T-cell (primary cell): Measurements from ENCODE around the gene NUF2. TPM values are rescaled to one million over a fixed set of nuclear protein-coding genes. Genes with fewer than 3 reads are reported as not detected.
"Not testable (repeated sequence)": the region's sequence is repeated elsewhere in the genome, so short reads cannot be mapped to it uniquely, and the experiment has no call there.

Experiments
- ATAC-seq, 4 experiments: fragments of 200-7000 bp in 3 of 4; fragments of 150-1000 bp in 1 of 4; cut with Tn5 transposase; replicated peaks in 1 of 4; 1 replicate in 3 of 4; 2 replicates in 1 of 4; pipeline ENCODE4 v1.10.0; 2021; ENCODE audit warnings: moderate library complexity in 3 of 4, mild to moderate bottlenecking in 2 of 4, moderate number of reproducible peaks in 1 of 4
- CTCF ChIA-PET, 2 donors: fragments of 300-600 bp; sonication (Branson Sonifier 250); formaldehyde crosslinking; loops; one replicate each; lab custom pipeline; 2022; ENCODE audit warnings: antibody characterized with exemption in 2 of 2; lab: Charles Lee
- POLR2A ChIA-PET, 2 donors: fragments of 300-600 bp; sonication (Branson Sonifier 250); formaldehyde crosslinking; loops; one replicate each; lab custom pipeline; 2022; ENCODE audit warnings: antibody characterized with exemption in 2 of 2; lab: Charles Lee
- DNase-seq, 35 experiments: peaks; one replicate each; pipeline versions ENCODE4 v3.0.0 to v3.0.0-alpha.2; 2013 to 2023
- H3K27ac ChIP-seq: one replicate; pipeline ENCODE4 v1.5.1; 2013; ENCODE audit warnings: low read length
- H3K27me3 ChIP-seq, 2 experiments: replicated peaks in 1 of 2; 1 replicate in 1 of 2; 2 replicates in 1 of 2; pipeline versions ENCODE4 v1.6.1 to v1.7.0; 2013; ENCODE audit warnings: low read length in 1 of 2, mixed read lengths in 1 of 2; ENCODE audit not compliant: control insufficient read depth in 2 of 2, insufficient read depth in 2 of 2; ENCODE audit errors: extremely low read depth in 1 of 2
- H3K36me3 ChIP-seq, 2 donors: 1 replicate in 1 of 2; 2 replicates in 1 of 2; pipeline versions ENCODE4 v1.6.1 to v1.7.0; 2013; ENCODE audit warnings: low read length in 1 of 2; ENCODE audit not compliant: control insufficient read depth in 2 of 2, insufficient read depth in 1 of 2; ENCODE audit errors: extremely low read depth in 1 of 2
- H3K4me1 ChIP-seq, 2 experiments: 1 replicate in 1 of 2; 2 replicates in 1 of 2; pipeline versions ENCODE4 v1.6.1 to v1.7.0; 2013; ENCODE audit warnings: low read length in 2 of 2, mixed read lengths in 1 of 2; ENCODE audit not compliant: insufficient read depth in 2 of 2, control insufficient read depth in 1 of 2; ENCODE audit errors: extremely low read depth in 1 of 2
- H3K4me3 ChIP-seq, 2 donors: 1 replicate in 1 of 2; 2 replicates in 1 of 2; pipeline versions ENCODE4 v1.5.1 to v1.7.0; 2013; ENCODE audit warnings: mild to moderate bottlenecking in 2 of 2, low read length in 1 of 2, moderate library complexity in 1 of 2; ENCODE audit not compliant: control insufficient read depth in 1 of 2; ENCODE audit errors: extremely low read depth in 1 of 2
- H3K9me3 ChIP-seq: 2 replicates; pipeline ENCODE4 v1.7.0; 2013
- H3K27ac Mint-ChIP-seq, 2 donors: one replicate each; pipeline ENCODE4 v1.8.0; 2020 to 2021; ENCODE audit warnings: mild to moderate bottlenecking in 2 of 2, mixed read lengths in 2 of 2
- H3K27me3 Mint-ChIP-seq, 2 donors: one replicate each; pipeline ENCODE4 v1.8.0; 2021 to 2022; ENCODE audit warnings: mixed read lengths in 2 of 2
- H3K36me3 Mint-ChIP-seq: one replicate; pipeline ENCODE4 v1.8.0; 2021; ENCODE audit warnings: mixed read lengths
- H3K4me1 Mint-ChIP-seq, 3 donors: one replicate each; pipeline ENCODE4 v1.8.0; 2020 to 2022; ENCODE audit warnings: mixed read lengths in 3 of 3, mild to moderate bottlenecking in 1 of 3
- H3K4me3 Mint-ChIP-seq, 3 donors: one replicate each; pipeline ENCODE4 v1.8.0; 2020 to 2022; ENCODE audit warnings: mild to moderate bottlenecking in 3 of 3, mixed read lengths in 3 of 3, moderate library complexity in 3 of 3
- H3K9me3 Mint-ChIP-seq, 3 donors: one replicate each; pipeline ENCODE4 v1.8.0; 2020 to 2022; ENCODE audit warnings: mixed read lengths in 3 of 3
- WGBS: methylation state at CpG from one replicate; pipeline ENCODE4 v1.1.5; 2013; ENCODE audit warnings: missing lambda C conversion rate; ENCODE audit not compliant: insufficient coverage; 5-methylcytosine and 5-hydroxymethylcytosine counted together
- total RNA-seq, 35 experiments: library from RNA in 6 of 35; stranded (reverse) in 6 of 35; fragments of 120-200 nt in 1 of 35; gene quantifications; one replicate each; pipeline versions ENCODE4 v1.2.1 to v1.2.4 and lab custom pipeline; 2013 to 2026

The NUF2 gene
- total RNA-seq, 5 donors from 2014 or later (not counting 1 experiment from before 2014, with no cell fraction given): 1.3 to 3.4 (median 2.3) TPM

- peaks cover 0 to 2% of the 10 kb centered on the region in 2 experiments for H3K4me1 ChIP-seq
- H3K4me3 Mint-ChIP-seq: no peak overlapping the region
- H3K27me3 ChIP-seq: no peaks in the 10 kb centered on the region
- DNase-seq (no peak), ATAC-seq (no peak)
- CTCF ChIA-PET: interaction anchor here in 1 of 2 donors (0.6 kb wide), 1 partner anchor 1520 kb away, joined by 3 read pairs; no protein-coding TSS in a partner anchor
- no peak overlapping the region for H3K27ac Mint-ChIP-seq
- no peak overlapping the region for H3K4me3 ChIP-seq
- WGBS: 100% methylated on average over 1 of the region's 3 CpGs
- peaks cover 0 to 7% of the 10 kb centered on the region in 2 donors for H3K36me3 ChIP-seq
- H3K36me3 Mint-ChIP-seq: peaks cover 41% of the 10 kb centered on the region
- H3K27me3 Mint-ChIP-seq: no peaks in the 10 kb centered on the region
- no peak overlapping the region for H3K27ac ChIP-seq
- H3K4me1 Mint-ChIP-seq: peaks cover 4 to 12% (median 6%) of the 10 kb centered on the region in 3 donors
- H3K9me3 ChIP-seq: no peaks in the 10 kb centered on the region
- H3K9me3 Mint-ChIP-seq: peaks cover 0 to 16% (median 5%) of the 10 kb centered on the region in 3 donors
- POLR2A ChIA-PET: no interaction called here
Observed at GRCh38 chr1:163291461-163291860, 30.3 kb upstream of the NUF2 start.

- ATAC-seq, H3K4me3 ChIP-seq, H3K4me1 ChIP-seq, CTCF ChIA-PET, H3K27ac ChIP-seq, H3K27me3 Mint-ChIP-seq, H3K4me3 Mint-ChIP-seq, H3K9me3 ChIP-seq, DNase-seq, H3K27me3 ChIP-seq, H3K27ac Mint-ChIP-seq, POLR2A ChIA-PET, H3K36me3 ChIP-seq: not testable (repeated sequence)
- no CpG with 5 or more reads among the region's 2 CpGs for WGBS
- H3K4me1 Mint-ChIP-seq: peaks cover 4 to 12% (median 6%) of the 10 kb centered on the region in 3 donors
- peaks cover 0 to 16% (median 5%) of the 10 kb centered on the region in 3 donors for H3K9me3 Mint-ChIP-seq
- peaks cover 46% of the 10 kb centered on the region for H3K36me3 Mint-ChIP-seq
Observed at GRCh38 chr1:163292153-163292552, 29.6 kb upstream of the NUF2 start.

GRCh38 chr1:163293497-163293896, 28.3 kb upstream of the NUF2 start:
- H3K27ac ChIP-seq, H3K4me3 ChIP-seq, H3K36me3 ChIP-seq, H3K27ac Mint-ChIP-seq, DNase-seq, ATAC-seq, H3K4me1 ChIP-seq, H3K27me3 Mint-ChIP-seq, H3K9me3 ChIP-seq, H3K4me3 Mint-ChIP-seq, H3K27me3 ChIP-seq, POLR2A ChIA-PET: not testable (repeated sequence)
- H3K4me1 Mint-ChIP-seq: peaks cover under 1 to 12% (median 5%) of the 10 kb centered on the region in 3 donors
- H3K36me3 Mint-ChIP-seq: peaks cover 50% of the 10 kb centered on the region
- H3K9me3 Mint-ChIP-seq: peaks cover 0 to 16% (median 5%) of the 10 kb centered on the region in 3 donors
- CTCF ChIA-PET: interaction anchor here in 1 of 2 donors (0.6 kb wide), 1 partner anchor 1852 kb away, joined by 3 read pairs; no protein-coding TSS in a partner anchor
- no CpG with 5 or more reads among the region's 1 CpG for WGBS

GRCh38 chr1:163295949-163296348, 25.8 kb upstream of the NUF2 start:
- Mint-ChIP-seq H3K27ac (no peak overlapping the region), H3K4me1 (no peaks in the 10 kb centered on the region), H3K36me3 (peaks cover 72% of the 10 kb centered on the region), H3K27me3 (no peaks in the 10 kb centered on the region), H3K4me3 (no peak overlapping the region), H3K9me3 (peaks cover 0 to 16% (median 5%) of the 10 kb centered on the region in 3 donors)
- CTCF ChIA-PET: no interaction called here
- ATAC-seq: no peak
- POLR2A ChIA-PET: no interaction called here
- 86% methylated on average over 1 of the region's 2 CpGs for WGBS
- Histone ChIP-seq H3K4me1 (no peaks in the 10 kb centered on the region), H3K36me3 (peaks cover 0 to 9% of the 10 kb centered on the region in 2 donors), H3K27ac (no peak overlapping the region), H3K4me3 (no peak overlapping the region), H3K27me3 (no peaks in the 10 kb centered on the region), H3K9me3 (no peaks in the 10 kb centered on the region)
- no peak for DNase-seq

- Mint-ChIP-seq H3K4me1 (no peaks in the 10 kb centered on the region), H3K36me3 (peaks cover 73% of the 10 kb centered on the region), H3K27me3 (no peaks in the 10 kb centered on the region), H3K9me3 (peaks cover 0 to 16% (median 5%) of the 10 kb centered on the region in 3 donors), H3K4me3 (no peak overlapping the region), H3K27ac (peak overlapping the region in 1 of 2 donors; percentile 12)
- Histone ChIP-seq H3K9me3 (no peaks in the 10 kb centered on the region), H3K4me3 (no peak overlapping the region), H3K27ac (no peak overlapping the region), H3K27me3 (no peaks in the 10 kb centered on the region), H3K36me3 (peaks cover 0 to 11% of the 10 kb centered on the region in 2 donors), H3K4me1 (no peaks in the 10 kb centered on the region)
- ChIA-PET POLR2A (no interaction called here), CTCF (interaction anchor here in 1 of 2 donors (1.6 kb wide), 1 partner anchor 19 kb away, joined by 3 read pairs; no protein-coding TSS in a partner anchor)
- no peak for ATAC-seq
- no peak for DNase-seq
- WGBS: 60% methylated on average over 1 of the region's 1 CpG
Observed at GRCh38 chr1:163296504-163297263, 25.1 kb upstream of the NUF2 start.

GRCh38 chr1:163298365-163298764, 23.4 kb upstream of the NUF2 start:
- H3K36me3 Mint-ChIP-seq: peaks cover 67% of the 10 kb centered on the region

More at GRCh38 chr1:163298365-163298764, 23.4 kb upstream of the NUF2 start:
- Mint-ChIP-seq H3K4me3 (no peak overlapping the region), H3K27ac (no peak overlapping the region), H3K27me3 (no peaks in the 10 kb centered on the region), H3K9me3 (peaks cover 0 to 3% (median 0%) of the 10 kb centered on the region in 3 donors), H3K4me1 (no peaks in the 10 kb centered on the region)
- no peaks in the 10 kb centered on the region for H3K9me3 ChIP-seq
- peaks cover 0 to 11% of the 10 kb centered on the region in 2 donors for H3K36me3 ChIP-seq
- CTCF ChIA-PET: interaction anchor here (0.9 to 1.6 kb wide), 2 partner anchors 17 to 107 kb away, joined by 3 read pairs; no protein-coding TSS in a partner anchor
- ATAC-seq: no peak
- H3K27me3 ChIP-seq: no peaks in the 10 kb centered on the region
- H3K27ac ChIP-seq: no peak overlapping the region
- no CpG with 5 or more reads among the region's 1 CpG for WGBS
- POLR2A ChIA-PET: no interaction called here
- H3K4me1 ChIP-seq: no peaks in the 10 kb centered on the region
- no peak for DNase-seq
- H3K4me3 ChIP-seq: no peak overlapping the region
